GM23338 (cell line): Measurements from ENCODE around the gene ZNF831. TPM values are rescaled to one million over a fixed set of nuclear protein-coding genes. Genes with fewer than 3 reads are reported as not detected.

ENCODE experiments used
- ATAC-seq: fragments of 200-7000 bp; cut with Tn5 transposase; 3 replicates; pipeline ENCODE4 v1.9.1; 2020
- DNase-seq: peaks from one replicate; pipeline ENCODE4 v3.0.0-alpha.2; 2015; ENCODE audit warnings: low spot score
- H2AFZ ChIP-seq: fragments of 200-600 bp; sonication (generic); 2 replicates; pipeline ENCODE4 v1.8.0; 2016; ENCODE audit warnings: antibody characterized with exemption, mild to moderate bottlenecking, moderate library complexity
- H3F3A ChIP-seq: fragments of 200-600 bp; sonication (generic); replicated peaks from 2 replicates; pipeline ENCODE4 v1.8.0; 2017; ENCODE audit warnings: antibody characterized with exemption, mixed run types, low read depth
- H3K27ac ChIP-seq: fragments of 200-600 bp; sonication (generic); 2 replicates; pipeline ENCODE4 v1.6.1; 2016; ENCODE audit warnings: low read depth
- H3K27me3 ChIP-seq: fragments of 200-600 bp; sonication (generic); 2 replicates; pipeline ENCODE4 v1.8.0; 2016; ENCODE audit warnings: mild to moderate bottlenecking, mixed run types, moderate library complexity; ENCODE audit not compliant: insufficient read depth
- H3K36me3 ChIP-seq: fragments of 200-600 bp; sonication (generic); 2 replicates; pipeline ENCODE4 v1.8.0; 2016; ENCODE audit warnings: mild to moderate bottlenecking; ENCODE audit not compliant: insufficient read depth
- H3K4me1 ChIP-seq: fragments of 200-600 bp; sonication (generic); 2 replicates; pipeline ENCODE4 v1.8.0; 2016; ENCODE audit warnings: mild to moderate bottlenecking, moderate library complexity; ENCODE audit not compliant: insufficient read depth
- H3K4me2 ChIP-seq: fragments of 200-600 bp; sonication (generic); 2 replicates; pipeline ENCODE4 v1.7.1; 2017; ENCODE audit warnings: mixed run types
- H3K4me3 ChIP-seq: fragments of 200-600 bp; sonication (generic); 2 replicates; pipeline ENCODE4 v1.6.1; 2016; ENCODE audit warnings: mixed run types
- H3K79me2 ChIP-seq: fragments of 200-600 bp; sonication (generic); replicated peaks from 2 replicates; pipeline ENCODE4 v1.8.0; 2017; ENCODE audit warnings: mild to moderate bottlenecking; ENCODE audit not compliant: insufficient read depth
- H3K9me2 ChIP-seq: fragments of 200-600 bp; sonication (generic); 2 replicates; pipeline ENCODE4 v1.8.0; 2017; ENCODE audit not compliant: insufficient read depth
- H4K20me1 ChIP-seq: fragments of 200-600 bp; sonication (generic); replicated peaks from 2 replicates; pipeline ENCODE4 v1.8.0; 2017; ENCODE audit warnings: mild to moderate bottlenecking; ENCODE audit not compliant: insufficient read depth
- H3K27ac Mint-ChIP-seq: 2 replicates; pipeline ENCODE4 v1.8.0; 2020; ENCODE audit warnings: inconsistent platforms, mild to moderate bottlenecking, moderate library complexity, mixed read lengths
- H3K27me3 Mint-ChIP-seq: 3 replicates; pipeline ENCODE4 v1.8.0; 2022; ENCODE audit warnings: low read depth, mild to moderate bottlenecking, moderate library complexity, mixed read lengths, inconsistent platforms; ENCODE audit not compliant: insufficient read depth, poor library complexity
- H3K36me3 Mint-ChIP-seq: 3 replicates; pipeline ENCODE4 v1.8.0; 2021; ENCODE audit warnings: low read depth, mild to moderate bottlenecking, inconsistent platforms, moderate library complexity, mixed read lengths
- H3K4me1 Mint-ChIP-seq: 3 replicates; pipeline ENCODE4 v1.8.0; 2020; ENCODE audit warnings: mild to moderate bottlenecking, inconsistent platforms, mixed read lengths
- H3K4me3 Mint-ChIP-seq: 3 replicates; pipeline ENCODE4 v1.8.0; 2021; ENCODE audit warnings: moderate library complexity, mild to moderate bottlenecking, inconsistent platforms, mixed read lengths
- H3K9me3 Mint-ChIP-seq: 3 replicates; pipeline ENCODE4 v1.8.0; 2020; ENCODE audit warnings: moderate library complexity, mild to moderate bottlenecking, inconsistent platforms, mixed read lengths
- CREB1 ChIP-seq: fragments of 250-450 bp; sonication (Bioruptor Pico); IDR thresholded peaks from 2 replicates; pipeline ENCODE4 v1.5.0; 2020; ENCODE audit warnings: low read depth, mild to moderate bottlenecking, moderate library complexity
- EZH2 ChIP-seq: fragments of 200-600 bp; sonication (generic); IDR thresholded peaks from one replicate; pipeline ENCODE4 v1.8.0; 2017; ENCODE audit warnings: antibody characterized with exemption, mild to moderate bottlenecking, low read depth; ENCODE audit not compliant: unreplicated experiment
- EZH2phosphoT487 ChIP-seq: fragments of 200-600 bp; sonication (generic); IDR thresholded peaks from one replicate; pipeline ENCODE4 v1.8.1; 2018; ENCODE audit warnings: antibody characterized with exemption; ENCODE audit not compliant: unreplicated experiment
- JUNB ChIP-seq: IDR thresholded peaks from one replicate; pipeline ENCODE4 v1.6.1; 2016; ENCODE audit warnings: antibody characterized with exemption; ENCODE audit not compliant: unreplicated experiment
- NANOG ChIP-seq: IDR thresholded peaks from 2 replicates; pipeline ENCODE4 v1.6.1; 2016; ENCODE audit warnings: antibody characterized with exemption, borderline replicate concordance
- POLR2AphosphoS5 ChIP-seq: IDR thresholded peaks from 2 replicates; pipeline ENCODE4 v1.6.1; 2016; ENCODE audit warnings: antibody characterized with exemption, low read depth
- STAT1 ChIP-seq: IDR thresholded peaks from one replicate; pipeline ENCODE4 v1.6.1; 2016; ENCODE audit warnings: antibody characterized with exemption; ENCODE audit not compliant: unreplicated experiment
- ZNF114 ChIP-seq: fragments of 250-450 bp; sonication (Bioruptor Pico); IDR thresholded peaks from 2 replicates; pipeline ENCODE4 v1.5.0; 2020; ENCODE audit warnings: mild to moderate bottlenecking, moderate library complexity
- ZNF331 ChIP-seq: fragments of 250-450 bp; sonication (Bioruptor Pico); IDR thresholded peaks from 2 replicates; pipeline ENCODE4 v1.5.0; 2020; ENCODE audit warnings: low read depth, mild to moderate bottlenecking, moderate library complexity
- polyA plus RNA-seq: library from polyadenylated mRNA; unstranded; fragments of >200 nt; fragmentation: Nextera tagmentation; extraction: Ambion mirVana; gene quantifications from 2 replicates; pipeline ENCODE4 v1.2.1, GENCODE V29; 2016
- total RNA-seq: library from RNA; depleted of rRNA; stranded (reverse); fragments of >200 nt; shearing (Covaris generic); gene quantifications from 2 replicates; pipeline ENCODE4 v1.2.3, GENCODE V29; 2014
- TF ChIP-seq, protein P1 (sequence below): IDR thresholded peaks from one replicate; pipeline ENCODE4 v1.6.1; 2018; ENCODE audit warnings: antibody characterized with exemption; ENCODE audit not compliant: unreplicated experiment
- TF ChIP-seq, protein P2 (sequence below), 2 experiments: fragments of 200-600 bp in 1 of 2; sonication (generic) in 1 of 2; conservative IDR thresholded peaks; 2 replicates each; pipeline versions ENCODE4 v1.5.1 to v1.6.1; 2016 to 2017; ENCODE audit warnings: antibody characterized with exemption in 2 of 2, low read depth in 2 of 2, mild to moderate bottlenecking in 2 of 2, moderate library complexity in 1 of 2
- TF ChIP-seq, protein P3 (sequence below): IDR thresholded peaks from 2 replicates; pipeline ENCODE4 v1.6.1; 2016; ENCODE audit warnings: antibody characterized with exemption

ZNF831 gene
- total and polyA plus RNA-seq, 2 experiments from 2014 or later, result not detected

DNA sequence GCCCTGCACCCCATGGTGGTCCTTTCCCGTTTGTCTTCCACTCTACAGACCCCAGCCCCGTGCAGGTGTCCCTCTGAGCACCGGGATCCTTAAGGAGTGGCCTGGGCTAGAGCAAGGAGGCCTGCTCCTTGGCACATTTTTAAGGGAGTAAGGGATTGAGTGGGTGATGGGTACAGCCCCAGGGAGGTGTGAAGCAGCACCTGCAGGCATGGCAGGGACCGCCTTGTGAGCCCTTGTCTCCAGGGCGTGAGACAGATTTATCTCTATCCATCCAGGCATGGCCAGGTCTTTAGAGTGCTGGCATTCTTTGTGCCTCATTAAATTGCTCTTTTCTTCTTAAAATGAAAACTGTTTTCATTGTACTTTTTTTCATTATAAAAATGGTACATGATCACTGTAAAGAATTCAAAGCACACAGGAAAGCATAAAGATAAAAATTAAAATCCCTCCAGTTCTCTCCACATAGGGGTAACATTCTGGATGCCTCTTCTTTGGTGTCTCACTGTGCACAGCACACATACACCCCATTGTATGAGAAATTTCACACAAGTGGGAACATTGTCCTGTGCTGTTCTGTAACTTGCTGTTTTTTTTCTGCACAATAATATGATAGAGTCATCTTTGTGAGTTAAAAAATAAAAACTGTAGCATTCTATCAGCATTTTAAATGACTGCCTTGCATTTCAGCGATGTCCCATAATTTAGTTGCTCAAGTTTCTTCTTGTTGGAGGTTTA is 31.9 kb upstream of the ZNF831 start (continued):
- TF ChIP-seq, protein P1, sequence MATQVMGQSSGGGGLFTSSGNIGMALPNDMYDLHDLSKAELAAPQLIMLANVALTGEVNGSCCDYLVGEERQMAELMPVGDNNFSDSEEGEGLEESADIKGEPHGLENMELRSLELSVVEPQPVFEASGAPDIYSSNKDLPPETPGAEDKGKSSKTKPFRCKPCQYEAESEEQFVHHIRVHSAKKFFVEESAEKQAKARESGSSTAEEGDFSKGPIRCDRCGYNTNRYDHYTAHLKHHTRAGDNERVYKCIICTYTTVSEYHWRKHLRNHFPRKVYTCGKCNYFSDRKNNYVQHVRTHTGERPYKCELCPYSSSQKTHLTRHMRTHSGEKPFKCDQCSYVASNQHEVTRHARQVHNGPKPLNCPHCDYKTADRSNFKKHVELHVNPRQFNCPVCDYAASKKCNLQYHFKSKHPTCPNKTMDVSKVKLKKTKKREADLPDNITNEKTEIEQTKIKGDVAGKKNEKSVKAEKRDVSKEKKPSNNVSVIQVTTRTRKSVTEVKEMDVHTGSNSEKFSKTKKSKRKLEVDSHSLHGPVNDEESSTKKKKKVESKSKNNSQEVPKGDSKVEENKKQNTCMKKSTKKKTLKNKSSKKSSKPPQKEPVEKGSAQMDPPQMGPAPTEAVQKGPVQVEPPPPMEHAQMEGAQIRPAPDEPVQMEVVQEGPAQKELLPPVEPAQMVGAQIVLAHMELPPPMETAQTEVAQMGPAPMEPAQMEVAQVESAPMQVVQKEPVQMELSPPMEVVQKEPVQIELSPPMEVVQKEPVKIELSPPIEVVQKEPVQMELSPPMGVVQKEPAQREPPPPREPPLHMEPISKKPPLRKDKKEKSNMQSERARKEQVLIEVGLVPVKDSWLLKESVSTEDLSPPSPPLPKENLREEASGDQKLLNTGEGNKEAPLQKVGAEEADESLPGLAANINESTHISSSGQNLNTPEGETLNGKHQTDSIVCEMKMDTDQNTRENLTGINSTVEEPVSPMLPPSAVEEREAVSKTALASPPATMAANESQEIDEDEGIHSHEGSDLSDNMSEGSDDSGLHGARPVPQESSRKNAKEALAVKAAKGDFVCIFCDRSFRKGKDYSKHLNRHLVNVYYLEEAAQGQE, result no peak
- TF ChIP-seq STAT1, result no peak
- no peak for TF ChIP-seq CREB1 (CRISPR knock-in tag)
- TF ChIP-seq, protein P2, sequence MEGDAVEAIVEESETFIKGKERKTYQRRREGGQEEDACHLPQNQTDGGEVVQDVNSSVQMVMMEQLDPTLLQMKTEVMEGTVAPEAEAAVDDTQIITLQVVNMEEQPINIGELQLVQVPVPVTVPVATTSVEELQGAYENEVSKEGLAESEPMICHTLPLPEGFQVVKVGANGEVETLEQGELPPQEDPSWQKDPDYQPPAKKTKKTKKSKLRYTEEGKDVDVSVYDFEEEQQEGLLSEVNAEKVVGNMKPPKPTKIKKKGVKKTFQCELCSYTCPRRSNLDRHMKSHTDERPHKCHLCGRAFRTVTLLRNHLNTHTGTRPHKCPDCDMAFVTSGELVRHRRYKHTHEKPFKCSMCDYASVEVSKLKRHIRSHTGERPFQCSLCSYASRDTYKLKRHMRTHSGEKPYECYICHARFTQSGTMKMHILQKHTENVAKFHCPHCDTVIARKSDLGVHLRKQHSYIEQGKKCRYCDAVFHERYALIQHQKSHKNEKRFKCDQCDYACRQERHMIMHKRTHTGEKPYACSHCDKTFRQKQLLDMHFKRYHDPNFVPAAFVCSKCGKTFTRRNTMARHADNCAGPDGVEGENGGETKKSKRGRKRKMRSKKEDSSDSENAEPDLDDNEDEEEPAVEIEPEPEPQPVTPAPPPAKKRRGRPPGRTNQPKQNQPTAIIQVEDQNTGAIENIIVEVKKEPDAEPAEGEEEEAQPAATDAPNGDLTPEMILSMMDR (conservative IDR thresholded peaks at IDR 0.05; ENCODE audit: low read depth in 2 of 2), result no peak
- TF ChIP-seq JUNB, result no peak
- TF ChIP-seq EZH2, result no peak
- TF ChIP-seq EZH2phosphoT487, result no peak
- no peak for TF ChIP-seq POLR2AphosphoS5
- no peak for TF ChIP-seq ZNF114 (CRISPR knock-in tag)
- no peak for TF ChIP-seq NANOG
- TF ChIP-seq, protein P3, sequence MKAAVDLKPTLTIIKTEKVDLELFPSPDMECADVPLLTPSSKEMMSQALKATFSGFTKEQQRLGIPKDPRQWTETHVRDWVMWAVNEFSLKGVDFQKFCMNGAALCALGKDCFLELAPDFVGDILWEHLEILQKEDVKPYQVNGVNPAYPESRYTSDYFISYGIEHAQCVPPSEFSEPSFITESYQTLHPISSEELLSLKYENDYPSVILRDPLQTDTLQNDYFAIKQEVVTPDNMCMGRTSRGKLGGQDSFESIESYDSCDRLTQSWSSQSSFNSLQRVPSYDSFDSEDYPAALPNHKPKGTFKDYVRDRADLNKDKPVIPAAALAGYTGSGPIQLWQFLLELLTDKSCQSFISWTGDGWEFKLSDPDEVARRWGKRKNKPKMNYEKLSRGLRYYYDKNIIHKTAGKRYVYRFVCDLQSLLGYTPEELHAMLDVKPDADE, result no peak
- TF ChIP-seq ZNF331 (CRISPR knock-in tag), result no peak

DNA sequence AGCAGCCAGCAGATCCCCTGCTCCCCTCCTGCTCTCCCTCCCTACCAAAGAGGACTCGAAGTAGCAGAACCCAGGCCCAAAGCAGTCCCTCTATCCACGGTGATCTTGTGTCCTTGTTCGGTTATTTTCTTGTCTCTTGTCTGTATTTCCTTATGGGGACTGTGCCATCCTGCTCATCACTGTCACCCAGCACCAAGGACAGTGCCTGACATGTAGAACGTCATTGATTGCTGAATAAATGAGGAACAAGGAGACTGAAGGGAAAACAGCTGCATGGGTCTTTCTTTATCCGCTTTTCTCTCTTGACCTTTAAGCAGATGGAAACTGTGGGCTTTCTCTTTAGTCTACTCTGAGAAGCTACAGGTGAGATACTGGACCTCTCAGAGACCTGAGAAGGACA is 29.4 kb upstream of the ZNF831 start:
- Mint-ChIP-seq H3K4me1 (no peaks in the 10 kb centered on the region), H3K4me3 (no peak overlapping the region), H3K27me3 (no peaks in the 10 kb centered on the region), H3K36me3 (peaks cover 12% of the 10 kb centered on the region), H3K27ac (no peak overlapping the region), H3K9me3 (peaks cover 48% of the 10 kb centered on the region)
- no peak for TF ChIP-seq POLR2AphosphoS5
- TF ChIP-seq, protein P1, result peak; percentile 56
- H3K27ac ChIP-seq, result no peak overlapping the region
- H3K27me3 ChIP-seq, result no peaks in the 10 kb centered on the region
- no peaks in the 10 kb centered on the region for H3F3A ChIP-seq
- H3K79me2 ChIP-seq, result no peaks in the 10 kb centered on the region
- peaks cover 3% of the 10 kb centered on the region; the same call in 1 of the 2 replicates for H3K36me3 ChIP-seq
- H2AFZ ChIP-seq, result no peak overlapping the region
- ATAC-seq, result no peak
- no peak overlapping the region for H3K4me2 ChIP-seq
- H3K4me1 ChIP-seq, result no peaks in the 10 kb centered on the region
- H3K4me3 ChIP-seq, result no peak overlapping the region
- 0 out of 2 replicates have a peak, but pooled peaks cover 2% of the 10 kb centered on the region for H3K9me2 ChIP-seq
- DNase-seq, result no peak
- no peaks in the 10 kb centered on the region for H4K20me1 ChIP-seq
